ENCODE measurements around the gene CIRBP. TPM values are rescaled to one million over a fixed set of nuclear protein-coding genes. Genes with fewer than 3 reads are reported as not detected.

Gene CIRBP
- total and polyA plus RNA-seq, 2 of the 13 experiments (the other 11 are each of a cell fraction or from before 2014, with no cell fraction given), result 133 to 140 TPM

DNA sequence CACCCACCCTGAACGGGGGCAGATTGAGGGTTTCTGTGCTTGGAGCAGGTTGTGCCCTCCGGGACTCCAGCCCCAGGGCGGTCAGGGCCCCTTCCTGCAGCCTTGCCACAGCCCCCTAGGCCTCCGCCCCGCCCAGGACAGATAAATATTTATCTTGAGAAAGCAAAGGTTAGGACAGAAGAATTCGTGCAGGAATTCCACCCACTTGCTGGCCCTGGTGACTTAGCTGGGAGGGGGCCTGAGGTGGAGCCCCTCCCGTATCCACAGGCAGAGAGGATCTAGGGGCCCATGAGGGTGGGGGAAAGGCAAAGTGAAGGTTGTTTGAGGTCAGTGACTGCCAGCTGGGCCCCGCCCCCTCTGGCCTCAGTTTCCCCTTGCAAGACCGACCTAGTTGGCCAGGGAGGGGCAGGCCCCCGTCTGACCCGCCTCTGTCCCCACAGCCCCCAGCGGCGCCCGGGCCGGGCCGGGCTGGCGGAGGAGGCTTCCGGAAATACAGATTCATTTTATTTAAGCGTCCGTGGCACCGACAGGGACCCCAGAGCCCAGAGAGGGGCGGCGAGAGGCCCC is 15.5 kb upstream of the CIRBP start (continued):
- TF ChIP-seq PAWR (CRISPR knock-in tag; IDR thresholded peaks at IDR 0.05; ENCODE audit: borderline replicate concordance) (no peak), AGO1 (IDR thresholded peaks at IDR 0.05; ENCODE audit: low read depth, low read length, poor library complexity, severe bottlenecking) (peak; percentile 32), SIN3B (IDR thresholded peaks at IDR 0.05; ENCODE audit: low read length) (no peak), PHF8 (CRISPR knock-in tag; IDR thresholded peaks at IDR 0.05) (peak; percentile 26; the same call in 1 of the 2 replicates), NFYB (CRISPR knock-in tag; IDR thresholded peaks at IDR 0.05) (0 out of 2 replicates have a peak, but pooled peaks have one; percentile 13), TFDP1 (CRISPR knock-in tag; IDR thresholded peaks at IDR 0.05; ENCODE audit: borderline replicate concordance) (no peak), CEBPG (CRISPR knock-in tag; IDR thresholded peaks at IDR 0.05) (no peak), HNRNPK (IDR thresholded peaks at IDR 0.05; ENCODE audit: low read depth, low read length, poor library complexity, severe bottlenecking) (no peak), TEAD3 (CRISPR knock-in tag; optimal IDR thresholded peaks at IDR 0.05; ENCODE audit: borderline replicate concordance) (peak; percentile 86), ZUFSP (CRISPR knock-in tag; IDR thresholded peaks at IDR 0.05; ENCODE audit: borderline replicate concordance) (no peak), ZNF451 (CRISPR knock-in tag; IDR thresholded peaks at IDR 0.05) (no peak), WIZ (CRISPR knock-in tag; IDR thresholded peaks at IDR 0.05) (no peak), ZNF333 (CRISPR knock-in tag; IDR thresholded peaks at IDR 0.05; ENCODE audit: borderline replicate concordance) (no peak), ZFAT (CRISPR knock-in tag; conservative IDR thresholded peaks at IDR 0.05) (no peak), ZSCAN29 (CRISPR knock-in tag; conservative IDR thresholded peaks at IDR 0.05) (no peak), ZNF782 (CRISPR knock-in tag; IDR thresholded peaks at IDR 0.05; ENCODE audit: borderline replicate concordance) (no peak), IRF1 (CRISPR knock-in tag; IDR thresholded peaks at IDR 0.05; ENCODE audit: low read depth) (no peak), ZNF337 (CRISPR knock-in tag; IDR thresholded peaks at IDR 0.05; ENCODE audit: borderline replicate concordance, low read depth) (no peak), ZNF569 (CRISPR knock-in tag; IDR thresholded peaks at IDR 0.05; ENCODE audit: borderline replicate concordance) (no peak), SCMH1 (CRISPR knock-in tag; IDR thresholded peaks at IDR 0.05; ENCODE audit: borderline replicate concordance) (no peak), ZNF44 (CRISPR knock-in tag; IDR thresholded peaks at IDR 0.05) (no peak), ISX (CRISPR knock-in tag; conservative IDR thresholded peaks at IDR 0.05) (no peak), TAF1 (CRISPR knock-in tag; IDR thresholded peaks at IDR 0.05) (no peak)
- TF ChIP-seq, protein P1, sequence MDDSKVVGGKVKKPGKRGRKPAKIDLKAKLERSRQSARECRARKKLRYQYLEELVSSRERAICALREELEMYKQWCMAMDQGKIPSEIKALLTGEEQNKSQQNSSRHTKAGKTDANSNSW (CRISPR knock-in tag; IDR thresholded peaks at IDR 0.05; ENCODE audit: borderline replicate concordance), result no peak
- TF ChIP-seq, protein P2, sequence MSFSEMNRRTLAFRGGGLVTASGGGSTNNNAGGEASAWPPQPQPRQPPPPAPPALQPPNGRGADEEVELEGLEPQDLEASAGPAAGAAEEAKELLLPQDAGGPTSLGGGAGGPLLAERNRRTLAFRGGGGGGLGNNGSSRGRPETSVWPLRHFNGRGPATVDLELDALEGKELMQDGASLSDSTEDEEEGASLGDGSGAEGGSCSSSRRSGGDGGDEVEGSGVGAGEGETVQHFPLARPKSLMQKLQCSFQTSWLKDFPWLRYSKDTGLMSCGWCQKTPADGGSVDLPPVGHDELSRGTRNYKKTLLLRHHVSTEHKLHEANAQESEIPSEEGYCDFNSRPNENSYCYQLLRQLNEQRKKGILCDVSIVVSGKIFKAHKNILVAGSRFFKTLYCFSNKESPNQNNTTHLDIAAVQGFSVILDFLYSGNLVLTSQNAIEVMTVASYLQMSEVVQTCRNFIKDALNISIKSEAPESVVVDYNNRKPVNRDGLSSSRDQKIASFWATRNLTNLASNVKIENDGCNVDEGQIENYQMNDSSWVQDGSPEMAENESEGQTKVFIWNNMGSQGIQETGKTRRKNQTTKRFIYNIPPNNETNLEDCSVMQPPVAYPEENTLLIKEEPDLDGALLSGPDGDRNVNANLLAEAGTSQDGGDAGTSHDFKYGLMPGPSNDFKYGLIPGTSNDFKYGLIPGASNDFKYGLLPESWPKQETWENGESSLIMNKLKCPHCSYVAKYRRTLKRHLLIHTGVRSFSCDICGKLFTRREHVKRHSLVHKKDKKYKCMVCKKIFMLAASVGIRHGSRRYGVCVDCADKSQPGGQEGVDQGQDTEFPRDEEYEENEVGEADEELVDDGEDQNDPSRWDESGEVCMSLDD (CRISPR knock-in tag; IDR thresholded peaks at IDR 0.05; ENCODE audit: borderline replicate concordance), result 0 out of 2 replicates have a peak, but pooled peaks have one; percentile 1

All from HepG2 (cell line).